Suprapubic skin (tissue), 4 donors: Measurements from ENCODE around the gene DAB1. TPM values are rescaled to one million over a fixed set of nuclear protein-coding genes. Genes with fewer than 3 reads are reported as not detected.

Source experiments
- DNase-seq, 2 donors: peaks; one replicate each; pipeline ENCODE4 v3.0.0-alpha.2; 2019; ENCODE audit warnings: low spot score in 2 of 2
- H3K27ac ChIP-seq: fragments of 200-600 bp; sonication (generic); one replicate; pipeline ENCODE4 v1.5.1; 2019
- H3K27me3 ChIP-seq: fragments of 200-600 bp; sonication (generic); one replicate; pipeline ENCODE4 v1.5.1; 2019
- H3K36me3 ChIP-seq: fragments of 200-600 bp; sonication (generic); one replicate; pipeline ENCODE4 v1.5.1; 2019
- H3K4me1 ChIP-seq: fragments of 200-600 bp; sonication (generic); one replicate; pipeline ENCODE4 v1.5.1; 2019
- H3K4me3 ChIP-seq: fragments of 200-600 bp; sonication (generic); one replicate; pipeline ENCODE4 v1.5.1; 2019; ENCODE audit warnings: mild to moderate bottlenecking
- H3K9me3 ChIP-seq: fragments of 200-600 bp; sonication (generic); one replicate; pipeline ENCODE4 v1.5.1; 2019
- EP300 ChIP-seq: sonication (generic); formaldehyde crosslinking; IDR thresholded peaks from one replicate; pipeline ENCODE4 v1.6.1; 2017; ENCODE audit warnings: antibody characterized with exemption
- POLR2A ChIP-seq, 2 donors: fragments of 450-650 bp; IDR thresholded peaks; one replicate each; pipeline ENCODE4 v1.6.1; 2017; ENCODE audit warnings: antibody characterized with exemption in 2 of 2, mild to moderate bottlenecking in 2 of 2, moderate library complexity in 2 of 2
- POLR2AphosphoS5 ChIP-seq, 3 donors: sonication (generic); formaldehyde crosslinking; IDR thresholded peaks; one replicate each; pipeline ENCODE4 v1.6.1; 2017; ENCODE audit warnings: antibody characterized with exemption in 3 of 3
- WGBS: methylation state at CpG from one replicate; pipeline ENCODE4 v1.1.5; 2018; 5-methylcytosine and 5-hydroxymethylcytosine counted together
- total RNA-seq, 4 donors: library from RNA; depleted of rRNA; stranded (reverse); fragments of >200 nt; gene quantifications; one replicate each; pipeline ENCODE4 v1.1.0, GENCODE V29; 2016
- TF ChIP-seq, protein P1 (sequence below), 2 donors: fragments of 200-600 bp in 1 of 2; fragments of 450-650 bp in 1 of 2; sonication (generic) in 1 of 2; IDR thresholded peaks; one replicate each; pipeline ENCODE4 v1.5.1; 2016 to 2019; ENCODE audit warnings: antibody characterized with exemption in 2 of 2, mild to moderate bottlenecking in 1 of 2, moderate library complexity in 1 of 2

The DAB1 gene
- total RNA-seq, 4 donors from 2014 or later = 0.17 to 1.0 (median 0.30) TPM

DNA sequence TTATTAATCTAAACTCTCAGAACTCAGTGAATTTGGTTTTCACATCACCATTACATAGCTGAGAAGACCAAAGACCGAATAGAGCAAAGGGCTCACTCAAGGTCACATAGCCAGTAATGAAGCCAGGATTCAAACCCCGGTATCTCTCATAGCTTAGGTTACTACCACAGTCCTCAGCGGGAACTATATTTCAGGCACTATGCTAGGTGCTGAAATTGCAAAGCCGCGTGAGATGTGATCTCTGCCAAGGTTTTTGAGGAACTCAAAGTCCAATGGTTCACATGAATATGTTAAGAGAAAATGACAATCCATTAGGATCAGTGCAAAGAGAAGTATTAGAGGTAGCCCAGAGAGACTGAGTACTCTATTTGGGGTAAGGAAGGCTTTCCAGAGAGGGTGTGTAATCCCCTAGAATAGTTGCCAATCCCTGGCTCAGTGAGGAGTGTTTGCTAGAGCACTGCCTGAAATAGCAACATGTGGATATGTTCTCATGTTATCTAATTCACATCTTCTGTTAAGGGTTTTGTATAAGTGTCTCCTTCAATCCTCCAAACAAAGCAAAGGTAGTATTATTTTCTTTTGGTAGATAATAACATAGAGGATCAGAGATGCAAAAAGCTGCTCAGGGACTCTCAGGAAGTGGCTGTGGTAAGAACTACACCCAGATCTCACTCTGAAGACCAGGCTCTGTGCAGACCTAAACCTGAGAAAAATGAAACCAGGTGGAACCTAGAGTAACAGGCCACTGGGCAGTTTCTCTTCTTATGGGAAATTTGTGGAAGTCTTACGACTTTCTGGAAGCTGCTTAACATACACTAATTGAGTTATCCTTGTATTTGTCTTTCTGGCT, 365.0 kb downstream of the DAB1 start:
- Histone ChIP-seq H3K4me1 (no peaks in the 10 kb centered on the region), H3K27ac (no peak overlapping the region), H3K9me3 (no peaks in the 10 kb centered on the region), H3K27me3 (no peaks in the 10 kb centered on the region), H3K36me3 (no peaks in the 10 kb centered on the region), H3K4me3 (no peak overlapping the region)
- TF ChIP-seq, protein P1, sequence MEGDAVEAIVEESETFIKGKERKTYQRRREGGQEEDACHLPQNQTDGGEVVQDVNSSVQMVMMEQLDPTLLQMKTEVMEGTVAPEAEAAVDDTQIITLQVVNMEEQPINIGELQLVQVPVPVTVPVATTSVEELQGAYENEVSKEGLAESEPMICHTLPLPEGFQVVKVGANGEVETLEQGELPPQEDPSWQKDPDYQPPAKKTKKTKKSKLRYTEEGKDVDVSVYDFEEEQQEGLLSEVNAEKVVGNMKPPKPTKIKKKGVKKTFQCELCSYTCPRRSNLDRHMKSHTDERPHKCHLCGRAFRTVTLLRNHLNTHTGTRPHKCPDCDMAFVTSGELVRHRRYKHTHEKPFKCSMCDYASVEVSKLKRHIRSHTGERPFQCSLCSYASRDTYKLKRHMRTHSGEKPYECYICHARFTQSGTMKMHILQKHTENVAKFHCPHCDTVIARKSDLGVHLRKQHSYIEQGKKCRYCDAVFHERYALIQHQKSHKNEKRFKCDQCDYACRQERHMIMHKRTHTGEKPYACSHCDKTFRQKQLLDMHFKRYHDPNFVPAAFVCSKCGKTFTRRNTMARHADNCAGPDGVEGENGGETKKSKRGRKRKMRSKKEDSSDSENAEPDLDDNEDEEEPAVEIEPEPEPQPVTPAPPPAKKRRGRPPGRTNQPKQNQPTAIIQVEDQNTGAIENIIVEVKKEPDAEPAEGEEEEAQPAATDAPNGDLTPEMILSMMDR (IDR thresholded peaks at IDR 0.05) = no peak
- no peak for TF ChIP-seq POLR2AphosphoS5 (IDR thresholded peaks at IDR 0.05)
- no peak for TF ChIP-seq EP300
- no peak for TF ChIP-seq POLR2A (IDR thresholded peaks at IDR 0.05)
- DNase-seq = no peak
- 91% methylated on average over 6 of the region's 6 CpGs for WGBS

DNA sequence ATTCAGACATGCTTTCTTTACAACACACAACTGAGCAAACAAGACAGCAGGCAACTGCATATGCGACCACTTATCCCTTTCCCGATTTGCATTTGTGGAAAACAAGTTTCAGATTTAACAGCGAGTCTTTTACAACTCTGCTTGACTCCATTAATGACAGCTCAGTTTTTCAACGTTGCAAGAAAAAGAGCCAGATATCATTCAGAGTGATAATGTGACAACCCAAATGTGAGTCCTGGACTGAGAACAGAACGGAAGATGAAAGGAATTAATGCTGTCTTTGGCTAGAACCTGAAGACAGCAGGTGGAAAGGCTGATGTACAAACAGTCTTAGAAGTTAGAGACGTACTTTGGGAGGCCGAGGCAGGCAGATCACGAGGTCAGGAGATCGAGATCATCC, 375.0 kb downstream of the DAB1 start:
- DNase-seq = no peak
- 64% methylated on average over 9 of the region's 9 CpGs for WGBS
- Histone ChIP-seq H3K9me3 (no peaks in the 10 kb centered on the region), H3K36me3 (no peaks in the 10 kb centered on the region), H3K27ac (no peak overlapping the region), H3K27me3 (no peaks in the 10 kb centered on the region), H3K4me1 (no peaks in the 10 kb centered on the region), H3K4me3 (no peak overlapping the region)
- no peak for TF ChIP-seq EP300
- TF ChIP-seq POLR2AphosphoS5 (IDR thresholded peaks at IDR 0.05) = no peak
- TF ChIP-seq, protein P1 (IDR thresholded peaks at IDR 0.05) = no peak
- no peak for TF ChIP-seq POLR2A (IDR thresholded peaks at IDR 0.05)

DNA sequence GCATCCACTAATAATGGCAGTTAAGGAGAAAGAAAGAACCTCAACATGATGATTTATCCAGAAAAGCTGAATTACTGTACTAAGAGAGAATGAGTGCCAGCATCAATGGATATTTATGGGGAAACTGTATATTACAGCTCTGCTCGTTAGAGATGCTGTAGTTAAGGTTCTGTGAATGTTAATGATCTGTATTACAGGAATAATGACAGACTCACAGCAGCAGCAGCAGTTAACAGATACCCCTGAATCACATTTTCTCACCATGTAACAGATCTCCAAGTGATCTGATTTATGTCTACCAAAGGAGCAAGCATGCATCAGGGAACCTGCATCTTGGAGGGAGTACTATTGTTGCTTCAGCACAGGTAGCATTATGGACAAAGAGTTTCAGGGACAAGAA, 377.4 kb downstream of the DAB1 start:
- Histone ChIP-seq H3K4me3 (no peak overlapping the region), H3K9me3 (no peaks in the 10 kb centered on the region), H3K27me3 (no peaks in the 10 kb centered on the region), H3K36me3 (no peaks in the 10 kb centered on the region), H3K4me1 (no peaks in the 10 kb centered on the region), H3K27ac (no peak overlapping the region)
- TF ChIP-seq POLR2A (IDR thresholded peaks at IDR 0.05) (no peak), EP300 (no peak), POLR2AphosphoS5 (IDR thresholded peaks at IDR 0.05) (no peak)
- TF ChIP-seq, protein P1 (IDR thresholded peaks at IDR 0.05) = no peak
- WGBS = 46% methylated on average over 1 of the region's 1 CpG
- DNase-seq = no peak

DNA sequence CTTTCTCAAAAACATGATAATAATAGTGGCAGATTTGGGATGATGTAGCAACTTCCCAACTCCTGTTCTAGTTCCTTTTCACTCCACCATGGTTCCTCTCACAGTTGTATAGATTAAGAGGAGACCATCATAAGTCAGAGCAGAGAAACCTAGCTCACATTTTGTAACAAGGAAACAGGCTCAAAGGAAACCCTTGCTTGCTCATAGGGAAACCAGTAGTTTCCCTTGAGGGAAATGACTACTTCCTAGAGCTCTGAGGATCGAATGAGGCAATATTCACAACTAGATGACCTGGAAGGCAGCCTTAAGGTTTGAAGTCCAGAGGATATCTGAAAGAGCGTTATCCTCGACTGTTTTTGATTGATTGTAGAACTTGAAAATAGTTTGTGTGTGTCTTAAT, 382.0 kb downstream of the DAB1 start:
- DNase-seq = no peak
- H3K27ac ChIP-seq = no peak overlapping the region
- 74% methylated on average over 3 of the region's 3 CpGs for WGBS
- no peaks in the 10 kb centered on the region for H3K9me3 ChIP-seq
- H3K4me1 ChIP-seq = no peaks in the 10 kb centered on the region
- TF ChIP-seq, protein P1 (IDR thresholded peaks at IDR 0.05) = no peak
- TF ChIP-seq POLR2A (IDR thresholded peaks at IDR 0.05) (no peak), EP300 (no peak), POLR2AphosphoS5 (IDR thresholded peaks at IDR 0.05) (no peak)
- H3K4me3 ChIP-seq = no peak overlapping the region
- no peaks in the 10 kb centered on the region for H3K36me3 ChIP-seq
- H3K27me3 ChIP-seq = no peaks in the 10 kb centered on the region

DNA sequence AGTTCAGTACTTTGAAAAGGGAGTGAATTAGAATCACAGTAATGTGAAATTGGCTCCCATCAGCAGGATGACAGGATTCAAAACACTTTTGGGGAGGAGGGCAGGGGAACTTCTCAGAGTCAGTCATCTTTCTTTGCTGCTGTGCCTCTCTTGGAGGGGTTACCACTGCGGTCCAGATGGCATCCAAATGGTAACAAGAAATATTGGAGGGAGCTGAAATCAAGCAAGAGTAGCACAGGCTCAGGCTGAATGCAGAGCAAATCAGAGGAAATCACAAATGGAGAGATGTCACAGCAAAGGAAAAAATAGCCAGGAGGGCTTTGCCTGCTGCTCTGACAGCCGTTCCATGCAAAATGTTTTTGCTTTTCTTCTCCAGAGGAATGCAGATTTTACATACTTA, 383.0 kb downstream of the DAB1 start:
- H3K27ac ChIP-seq = no peak overlapping the region
- H3K4me1 ChIP-seq = no peaks in the 10 kb centered on the region
- H3K36me3 ChIP-seq = no peaks in the 10 kb centered on the region
- TF ChIP-seq, protein P1 (IDR thresholded peaks at IDR 0.05) = no peak
- TF ChIP-seq EP300 (no peak), POLR2AphosphoS5 (IDR thresholded peaks at IDR 0.05) (no peak), POLR2A (IDR thresholded peaks at IDR 0.05) (no peak)
- H3K4me3 ChIP-seq = no peak overlapping the region
- no peaks in the 10 kb centered on the region for H3K9me3 ChIP-seq
- WGBS = 37% methylated on average over 2 of the region's 2 CpGs
- DNase-seq = no peak
- H3K27me3 ChIP-seq = no peaks in the 10 kb centered on the region
